NCI-H1092 (cell line): ENCODE results near the gene MAPK8IP2.

Source experiments
- DNase-seq: peaks from one replicate; lab custom pipeline; 2025; lab: John Stamatoyannopoulos, UW

Gene MAPK8IP2

GRCh38 chr22:50600538-50600937, at the start of gene MAPK8IP2:
Gene MAPK8IP2 (plus strand): TSS chr22:50600793. CDS start chr22:50600819, 26 bp downstream.
- DNase-seq: no peak

- DNase-seq: no peak
These were observed 49.3 kb upstream of the MAPK8IP2 start for GRCh38 chr22:50551160-50551752.

- no peak for DNase-seq
These were observed 47.3 kb upstream of the MAPK8IP2 start for GRCh38 chr22:50553310-50553709.

- no peak for DNase-seq
These were observed 43.9 kb upstream of the MAPK8IP2 start for GRCh38 chr22:50556703-50557102.

GRCh38 chr22:50560034-50560433, 40.6 kb upstream of the MAPK8IP2 start:
- no peak for DNase-seq

- DNase-seq: no peak
These were observed 38.9 kb upstream of the MAPK8IP2 start for GRCh38 chr22:50561401-50562358.

- DNase-seq: peak; percentile 80
These were observed 37.8 kb upstream of the MAPK8IP2 start, which contains the start of gene SYCE3 for GRCh38 chr22:50562523-50563412. Gene SYCE3 (minus strand): TSS chr22:50562919. CDS start chr22:50556405, 6,514 bp downstream.

GRCh38 chr22:50563413-50564160, 37.0 kb upstream of the MAPK8IP2 start:
- no peak for DNase-seq

- no peak for DNase-seq
These were observed 36.3 kb upstream of the MAPK8IP2 start for GRCh38 chr22:50564289-50564688.

- no peak for DNase-seq
These were observed 32.8 kb upstream of the MAPK8IP2 start for GRCh38 chr22:50567721-50568252.

- no peak for DNase-seq
These were observed 32.0 kb upstream of the MAPK8IP2 start for GRCh38 chr22:50568626-50569025.

GRCh38 chr22:50569041-50569459, 31.5 kb upstream of the MAPK8IP2 start:
- no peak for DNase-seq

- no peak for DNase-seq
These were observed 30.6 kb upstream of the MAPK8IP2 start for GRCh38 chr22:50569896-50570535.

- no peak for DNase-seq
These were observed 29.7 kb upstream of the MAPK8IP2 start for GRCh38 chr22:50570861-50571260.

GRCh38 chr22:50571264-50572175, 29.1 kb upstream of the MAPK8IP2 start:
- DNase-seq: no peak

GRCh38 chr22:50572965-50573364, 27.6 kb upstream of the MAPK8IP2 start:
- DNase-seq: no peak

GRCh38 chr22:50573491-50574382, 26.9 kb upstream of the MAPK8IP2 start:
- DNase-seq: no peak

GRCh38 chr22:50574383-50574755, 26.2 kb upstream of the MAPK8IP2 start:
- DNase-seq: no peak
